ENCODE results near the gene GNL3. TPM values are rescaled to one million over a fixed set of nuclear protein-coding genes. Genes with fewer than 3 reads are reported as not detected.

Gene GNL3
- total RNA-seq = 206 and 216 TPM in 2 replicates

DNA sequence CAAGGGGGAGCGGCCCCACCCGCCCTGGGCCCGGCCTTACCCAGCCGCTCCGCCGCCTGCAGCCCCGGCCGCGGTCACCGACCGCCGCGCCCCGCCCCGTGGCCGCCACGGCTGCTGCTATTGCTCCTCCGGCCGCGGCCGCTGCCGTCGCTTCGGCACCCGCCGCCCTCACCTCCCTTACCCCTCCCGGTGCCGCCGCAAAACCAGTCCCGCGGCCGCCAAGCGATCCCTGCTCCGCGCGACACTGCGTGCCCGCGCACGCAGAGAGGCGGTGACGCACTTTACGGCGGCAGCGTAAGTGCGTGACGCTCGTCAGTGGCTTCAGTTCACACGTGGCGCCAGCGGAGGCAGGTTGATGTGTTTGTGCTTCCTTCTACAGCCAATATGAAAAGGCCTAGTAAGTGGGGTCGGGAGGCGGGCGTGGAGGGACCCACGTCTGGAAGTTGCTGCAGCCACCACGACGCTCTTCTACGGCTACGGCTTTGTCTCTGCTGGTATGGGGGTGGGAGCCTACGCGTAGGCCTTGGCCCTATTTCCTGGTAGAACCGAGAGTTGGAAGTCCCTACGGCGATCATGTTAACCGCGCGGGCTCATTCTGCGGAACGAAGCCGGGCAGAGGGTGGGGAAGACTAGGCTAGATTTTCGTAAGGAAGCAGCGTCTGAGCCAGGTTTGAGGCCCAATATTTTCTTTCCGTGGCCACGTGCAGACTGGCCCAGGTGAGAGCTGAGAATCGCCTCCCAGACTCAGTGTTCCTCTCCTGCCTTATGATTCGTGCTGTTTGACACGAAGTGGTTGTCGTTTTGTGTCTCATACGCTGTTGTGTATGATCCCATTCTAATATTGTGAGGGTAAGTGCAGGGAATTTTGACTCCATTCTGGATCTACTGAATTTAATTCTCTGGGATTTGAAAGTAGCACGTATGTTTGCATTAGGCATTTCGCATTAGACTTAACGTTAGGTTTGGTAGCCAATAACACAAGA, at the start of gene GNL3, which contains the start of gene PBRM1:
Gene GNL3 (plus strand): TSS at position 324 of the 983 bp plus-strand sequence. CDS start 61 bp downstream, at position 385.
Gene PBRM1 (minus strand): TSS at position 205 of the 983 bp plus-strand sequence.

DNA sequence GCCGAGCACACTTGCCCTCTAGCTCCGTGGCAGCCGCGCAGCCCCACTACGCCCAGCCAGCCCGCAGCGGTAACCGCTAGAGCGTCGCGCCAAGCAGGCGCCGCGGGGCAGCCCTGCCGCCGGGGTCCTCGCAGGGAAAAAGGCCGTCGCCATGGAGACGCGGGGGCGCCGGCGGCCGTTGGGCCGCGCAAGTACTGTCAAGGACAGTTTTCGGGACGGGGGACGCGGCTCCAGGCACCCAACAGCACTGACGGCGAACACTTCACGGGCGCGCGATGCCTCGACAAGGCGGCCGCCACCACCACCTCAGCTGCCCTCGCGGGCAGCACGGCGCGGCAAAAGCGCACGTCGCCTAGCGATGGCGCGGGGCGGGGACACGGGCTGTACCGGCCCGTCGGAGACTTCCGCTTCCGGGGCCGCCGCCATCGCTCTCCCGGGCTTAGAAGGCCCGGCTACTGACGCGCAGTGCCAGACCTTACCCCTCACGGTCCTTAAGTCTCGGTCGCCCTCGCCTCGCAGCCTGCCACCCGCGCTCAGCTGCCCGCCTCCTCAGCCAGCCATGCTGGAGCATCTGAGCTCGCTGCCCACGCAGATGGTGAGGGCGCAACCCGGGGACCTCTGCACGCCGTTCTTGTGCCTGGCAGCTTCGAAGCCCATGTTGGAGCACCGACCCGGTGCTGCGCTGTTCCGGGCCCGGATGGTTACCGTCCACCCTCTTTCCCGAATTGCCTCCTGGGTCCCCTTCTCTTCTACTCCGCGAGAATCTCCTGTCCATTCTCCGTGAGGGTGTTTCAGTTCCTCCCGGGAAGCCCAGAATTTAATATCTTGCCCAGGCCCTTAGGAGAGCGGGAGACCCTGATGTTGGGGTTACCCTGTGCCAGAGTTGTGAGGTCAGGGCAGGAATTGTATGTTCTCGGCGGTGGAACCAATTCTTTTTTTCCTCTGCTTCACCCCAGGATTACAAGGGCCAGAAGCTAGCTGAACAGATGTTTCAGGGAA, 20.2 kb downstream of the GNL3 start, which contains the start of the genes GLT8D1 and SPCS1:
Gene GLT8D1 (minus strand): TSS at position 104 of the 999 bp plus-strand sequence. CDS start 5,331 bp downstream, outside the sequence.
Gene SPCS1 (plus strand): TSS at position 419 of the 999 bp plus-strand sequence. CDS start 141 bp downstream, at position 560.

Other genes starting within 250 kb of the GNL3 start
- 39.5 and 61.1 TPM in 2 replicates for gene SEMA3G, start 240.9 kb upstream of the GNL3 start, total RNA-seq
- not detected in 2 replicates for gene TNNC1, start 232.0 kb upstream of the GNL3 start, total RNA-seq
- gene NISCH, start 230.4 kb upstream of the GNL3 start, total RNA-seq = 48.7 and 78.7 TPM in 2 replicates
- 189 and 191 TPM in 2 replicates for gene STAB1, start 190.7 kb upstream of the GNL3 start, total RNA-seq
- 23.9 and 95.8 TPM in 2 replicates for gene NT5DC2, start 152.2 kb upstream of the GNL3 start, total RNA-seq
- 2.6 and 23.6 TPM in 2 replicates for gene UQCC5, start 149.4 kb upstream of the GNL3 start, total RNA-seq
- gene PBRM1, start 119 bp upstream of the GNL3 start, total RNA-seq = 58.5 and 83.1 TPM in 2 replicates
- 85.4 and 90.9 TPM in 2 replicates for gene GLT8D1, start 19.8 kb downstream of the GNL3 start, total RNA-seq
- 50.3 and 52.0 TPM in 2 replicates for gene SPCS1, start 20.1 kb downstream of the GNL3 start, total RNA-seq
- 13.3 and 22.6 TPM in 2 replicates for gene NEK4, start 84.9 kb downstream of the GNL3 start, total RNA-seq
- not detected in 2 replicates for gene ITIH1, start 91.6 kb downstream of the GNL3 start, total RNA-seq
- gene ITIH3, start 108.8 kb downstream of the GNL3 start, total RNA-seq = not detected in 2 replicates
- gene ITIH4, start 144.6 kb downstream of the GNL3 start, total RNA-seq = 0.76 TPM in 1 of 2 replicates, not detected in the other
- not detected in 2 replicates for gene MUSTN1, start 149.0 kb downstream of the GNL3 start, total RNA-seq
- gene STIMATE, start 211.5 kb downstream of the GNL3 start, total RNA-seq = 9.1 and 13.2 TPM in 2 replicates